SK-N-MC (cell line): ENCODE data around the gene ABO.
"Not testable (repeated sequence)": the region's sequence is repeated elsewhere in the genome, so short reads cannot be mapped to it uniquely, and the experiment has no call there.

ENCODE experiments used
- DNase-seq: peaks from one replicate; pipeline ENCODE4 v3.0.0-alpha.2; 2011; ENCODE audit warnings: low read depth, low spot score
- H3K27ac ChIP-seq: fragments of 200-600 bp; sonication (generic); 2 replicates; pipeline ENCODE4 v1.5.1; 2016; ENCODE audit warnings: mixed run types
- H3K36me3 ChIP-seq: fragments of 200-600 bp; sonication (generic); 2 replicates; pipeline ENCODE4 v1.6.1; 2017; ENCODE audit warnings: antibody characterized with exemption, low read length, mixed read lengths; ENCODE audit not compliant: insufficient read depth
- H3K4me3 ChIP-seq: fragments of 200-600 bp; sonication (generic); 2 replicates; pipeline ENCODE4 v1.5.1; 2016
- H3K9ac ChIP-seq: fragments of 200-600 bp; sonication (generic); 2 replicates; pipeline ENCODE4 v1.8.0; 2017; ENCODE audit warnings: mixed run types, mixed read lengths; ENCODE audit not compliant: insufficient read length
- H3K9me3 ChIP-seq: fragments of 200-600 bp; sonication (generic); 2 replicates; pipeline ENCODE4 v1.6.1; 2017; ENCODE audit warnings: low read depth, mild to moderate bottlenecking, antibody characterized with exemption, low read length, moderate library complexity, mixed read lengths
- EZH2 ChIP-seq: fragments of 200-600 bp; sonication (generic); IDR thresholded peaks from one replicate; pipeline ENCODE4 v1.6.1; 2017; ENCODE audit warnings: antibody characterized with exemption
- FOXP2 ChIP-seq: optimal IDR thresholded peaks from 2 replicates; pipeline ENCODE3; 2011; ENCODE audit warnings: mild to moderate bottlenecking, moderate library complexity; ENCODE audit not compliant: insufficient read depth; ENCODE audit errors: extremely low read length, control extremely low read depth
- POLR2AphosphoS5 ChIP-seq: IDR thresholded peaks from 2 replicates; pipeline ENCODE4 v1.6.1; 2012; ENCODE audit warnings: mild to moderate bottlenecking, low read depth, low read length, borderline replicate concordance

Gene ABO

GRCh38 chr9:133210609-133211008 lies 64.4 kb downstream of the ABO start:
- DNase-seq = no peak
- Histone ChIP-seq H3K27ac (no peak overlapping the region), H3K9me3 (no peaks in the 10 kb centered on the region; the same call in 1 of the 2 replicates), H3K9ac (no peak overlapping the region), H3K36me3 (no peaks in the 10 kb centered on the region), H3K4me3 (no peak overlapping the region)
- no peak for TF ChIP-seq EZH2
- TF ChIP-seq POLR2AphosphoS5 = no peak
- no peak for TF ChIP-seq FOXP2

DNA sequence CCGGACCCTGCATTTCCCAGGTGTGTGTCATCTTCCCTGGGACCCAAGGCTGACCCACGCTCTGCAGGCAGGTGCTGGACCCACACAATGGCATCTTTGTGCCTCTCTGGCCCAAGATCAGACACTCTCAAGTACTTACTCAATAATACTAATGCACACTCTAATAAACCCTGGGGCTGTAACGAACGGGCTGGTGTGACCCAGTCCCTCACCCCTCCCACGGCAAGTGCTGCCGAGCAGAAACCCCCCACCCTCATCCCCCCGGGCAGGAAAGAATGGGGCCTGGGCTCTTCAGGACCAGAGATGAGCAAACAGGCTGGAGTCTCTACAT lies 64.8 kb downstream of the ABO start:
- Histone ChIP-seq H3K4me3 (no peak overlapping the region), H3K36me3 (no peaks in the 10 kb centered on the region), H3K9me3 (no peaks in the 10 kb centered on the region; the same call in 1 of the 2 replicates), H3K27ac (no peak overlapping the region), H3K9ac (no peak overlapping the region)
- TF ChIP-seq FOXP2 (no peak), POLR2AphosphoS5 (no peak), EZH2 (no peak)
- no peak for DNase-seq

DNA sequence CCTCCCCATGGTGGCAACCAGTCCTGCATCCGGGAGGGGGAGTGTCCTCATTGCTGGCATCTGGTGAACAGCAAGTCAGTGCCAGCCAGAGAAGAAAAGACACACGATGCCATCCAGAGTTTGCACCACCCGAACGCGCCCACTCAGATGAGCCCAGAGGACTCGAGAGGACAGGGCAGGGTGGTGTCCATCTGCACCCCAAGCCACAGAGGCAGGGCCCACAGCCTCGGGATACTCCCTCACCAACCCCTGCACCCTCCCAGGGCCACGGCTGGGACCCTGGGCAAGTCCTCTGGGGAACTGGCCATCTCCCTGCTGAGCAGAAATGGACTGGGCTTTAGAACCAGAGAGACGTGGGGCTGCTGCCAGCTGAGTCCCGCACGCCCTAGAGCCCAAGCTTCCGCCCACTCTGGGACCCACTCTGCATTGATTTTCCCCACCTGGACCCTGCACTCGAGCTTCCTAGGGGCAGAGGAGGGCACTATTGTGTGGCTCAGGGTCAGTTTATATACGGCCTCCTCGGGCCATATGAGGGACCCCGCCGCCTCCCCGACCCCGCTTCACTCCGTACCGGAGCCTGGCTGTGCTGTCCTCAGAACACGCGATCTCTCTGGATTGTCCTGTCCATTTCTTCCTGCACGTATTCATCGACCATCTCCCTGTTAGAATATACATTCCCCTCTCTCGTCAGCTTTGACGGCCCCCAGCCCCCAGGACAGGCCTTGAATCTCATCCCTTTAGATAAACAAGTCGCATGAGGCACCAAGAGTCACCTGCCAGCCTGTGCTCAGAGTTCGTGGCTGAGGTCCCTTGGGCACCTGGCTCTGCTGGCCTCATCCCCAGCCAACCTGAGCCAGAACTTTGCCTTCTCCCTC lies 65.4 kb downstream of the ABO start:
- not testable (repeated sequence) for H3K36me3 ChIP-seq, H3K9ac ChIP-seq, H3K9me3 ChIP-seq, H3K27ac ChIP-seq, H3K4me3 ChIP-seq, DNase-seq

DNA sequence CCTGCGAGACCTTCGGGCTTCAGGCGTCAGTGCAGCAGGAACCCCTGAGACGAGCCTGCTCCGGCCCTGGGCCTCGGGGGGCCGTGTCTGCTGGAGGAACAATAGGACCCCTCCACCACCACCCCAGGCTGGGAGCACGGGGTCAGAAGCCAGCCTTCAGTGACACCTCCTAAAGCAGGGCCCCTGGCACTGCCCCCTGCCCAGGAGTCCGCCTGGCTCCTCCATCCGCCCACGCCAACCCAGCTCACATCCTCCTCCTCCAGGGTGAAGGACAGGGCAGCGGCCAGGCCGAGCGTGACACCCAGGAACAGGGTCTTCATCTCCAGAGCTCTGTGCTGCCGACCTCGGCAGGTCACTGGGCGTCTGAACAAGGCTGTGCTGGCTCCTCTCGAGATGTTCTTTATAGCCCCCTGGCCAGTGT lies 66.1 kb downstream of the ABO start, which contains the start of gene OBP2B:
TSS of gene OBP2B (minus strand) at position 371 of the 421 bp plus-strand sequence. CDS start at position 320, 51 bp downstream.
- DNase-seq, H3K4me3 ChIP-seq: not testable (repeated sequence)

DNA sequence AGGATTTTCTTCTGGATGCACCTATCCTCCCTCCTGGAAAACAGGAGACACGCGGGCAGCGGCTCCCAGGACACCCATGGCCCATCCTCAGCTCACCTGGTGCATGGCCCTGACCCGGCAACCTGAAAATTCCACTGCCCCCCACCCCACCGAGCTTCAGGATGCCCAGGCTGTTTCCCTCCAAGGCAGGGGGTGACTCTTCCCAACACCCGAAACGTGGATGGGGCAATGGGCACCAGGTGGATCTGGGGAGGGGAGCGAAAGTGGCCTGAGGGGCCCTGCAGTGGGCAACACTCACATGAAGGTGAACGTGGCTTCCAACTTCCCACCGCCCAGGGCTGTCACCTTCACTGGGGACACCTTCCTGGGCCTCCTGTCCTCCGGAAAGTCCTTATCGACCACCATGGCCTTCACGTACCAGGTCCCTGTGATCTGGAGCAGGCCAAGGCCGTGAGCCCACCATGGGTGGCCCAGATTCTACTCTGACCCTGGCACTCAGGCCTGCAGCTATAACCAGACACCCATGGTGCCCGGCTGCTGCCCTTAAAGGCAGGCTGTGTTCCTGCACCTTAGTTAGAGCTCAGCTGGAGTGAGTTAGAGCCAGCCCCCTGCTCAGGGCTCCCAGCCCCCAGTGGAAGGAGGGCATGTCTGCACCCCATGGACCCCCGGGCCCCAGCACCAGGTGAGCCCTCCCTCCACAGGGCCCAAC lies 66.7 kb downstream of the ABO start:
- DNase-seq, H3K4me3 ChIP-seq, H3K36me3 ChIP-seq, H3K9ac ChIP-seq, H3K27ac ChIP-seq, H3K9me3 ChIP-seq: not testable (repeated sequence)

More for the DNA sequence above, 66.1 kb downstream of the ABO start, which contains the start of gene OBP2B:
- not testable (repeated sequence) for H3K9ac ChIP-seq, H3K9me3 ChIP-seq, H3K36me3 ChIP-seq, H3K27ac ChIP-seq

GRCh38 chr9:133207540-133208170 lies 67.3 kb downstream of the ABO start:
- Histone ChIP-seq H3K9me3 (no peaks in the 10 kb centered on the region), H3K27ac (no peak overlapping the region), H3K36me3 (no peaks in the 10 kb centered on the region), H3K4me3 (no peak overlapping the region), H3K9ac (no peak overlapping the region)
- TF ChIP-seq EZH2 (no peak), FOXP2 (no peak), POLR2AphosphoS5 (no peak)
- DNase-seq = no peak

DNA sequence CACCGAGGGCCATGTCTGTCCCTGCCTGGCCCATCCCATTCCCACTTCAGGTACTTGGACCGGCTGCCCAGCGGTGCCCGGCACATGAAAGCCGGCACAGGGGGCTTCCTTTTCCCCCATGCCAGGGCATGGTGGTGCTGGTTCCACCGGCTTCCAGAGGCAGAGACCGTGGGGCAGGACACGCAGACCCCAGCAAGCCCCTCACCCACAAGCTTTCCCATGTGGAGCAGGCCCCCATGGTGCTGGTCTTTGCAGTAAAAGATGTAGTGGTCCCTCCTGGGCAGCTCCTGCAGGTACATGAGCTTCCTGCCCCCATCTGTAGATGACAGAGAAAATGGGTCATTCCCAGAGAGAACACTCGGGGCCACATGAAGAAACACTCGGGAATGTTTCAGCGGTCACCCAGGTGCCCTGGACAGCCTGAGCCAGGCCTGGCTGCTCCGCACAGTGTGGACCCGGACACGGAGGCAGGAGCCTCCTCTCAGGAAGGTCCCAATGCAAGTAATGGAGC lies 67.9 kb downstream of the ABO start:
- Histone ChIP-seq H3K36me3 (no peaks in the 10 kb centered on the region), H3K4me3 (no peak overlapping the region), H3K9me3 (no peaks in the 10 kb centered on the region), H3K9ac (no peak overlapping the region), H3K27ac (no peak overlapping the region)
- TF ChIP-seq EZH2 = no peak
- no peak for TF ChIP-seq POLR2AphosphoS5
- TF ChIP-seq FOXP2 = no peak
- no peak for DNase-seq

GRCh38 chr9:133205996-133206931 lies 68.7 kb downstream of the ABO start:
- H3K9ac ChIP-seq = no peak overlapping the region
- no peak for DNase-seq
- H3K36me3 ChIP-seq = no peaks in the 10 kb centered on the region
- no peaks in the 10 kb centered on the region for H3K9me3 ChIP-seq
- no peak overlapping the region for H3K4me3 ChIP-seq
- no peak for TF ChIP-seq EZH2
- TF ChIP-seq FOXP2 = no peak
- no peak for TF ChIP-seq POLR2AphosphoS5
- H3K27ac ChIP-seq = no peak overlapping the region

- not testable (repeated sequence) for DNase-seq, H3K36me3 ChIP-seq, H3K9me3 ChIP-seq, H3K9ac ChIP-seq, H3K4me3 ChIP-seq, H3K27ac ChIP-seq
Measured at GRCh38 chr9:133205481-133205887, 69.5 kb downstream of the ABO start.
